ENCODE data around the gene ADGRG1. TPM values are rescaled to one million over a fixed set of nuclear protein-coding genes. Genes with fewer than 3 reads are reported as not detected.

The ADGRG1 gene
- polyA plus RNA-seq, 1 of the 3 experiments (the other 2 are of a cell fraction), result 7.4 TPM

- H3K36me3 ChIP-seq (replicated peaks in 1 of 2; ENCODE audit: control insufficient read depth in 1 of 2, insufficient read depth in 2 of 2, low read length in 1 of 2), result no peaks in the 10 kb centered on the region
- DNase-seq, result no peak
- H3K27me3 ChIP-seq (ENCODE audit: insufficient read depth), result no peaks in the 10 kb centered on the region; the same call in 1 of the 2 replicates
- no peak overlapping the region for H3K4me2 ChIP-seq
- TF ChIP-seq POLR2AphosphoS5 (IDR thresholded peaks at IDR 0.05; ENCODE audit: low read depth, low read length), result no peak
- TF ChIP-seq GABPA (IDR thresholded peaks at IDR 0.05; ENCODE audit: low read depth), result no peak
- no peak for TF ChIP-seq FOXJ3 (CRISPR knock-in tag; IDR thresholded peaks at IDR 0.05)
- no peak for TF ChIP-seq FOXM1 (IDR thresholded peaks at IDR 0.05; ENCODE audit: low read depth)
- no peak for TF ChIP-seq MAX (IDR thresholded peaks at IDR 0.05; ENCODE audit: low read depth)
- no peak for TF ChIP-seq NRF1 (IDR thresholded peaks at IDR 0.05; ENCODE audit: low read depth, low read length)
- no peak for TF ChIP-seq MXI1 (IDR thresholded peaks at IDR 0.05; ENCODE audit: low read depth, low read length)
- TF ChIP-seq NFIC (IDR thresholded peaks at IDR 0.05; ENCODE audit: borderline replicate concordance), result no peak
- no peaks in the 10 kb centered on the region for H4K20me1 ChIP-seq (ENCODE audit: insufficient read depth)
- 27% methylated on average over 3 of the region's 3 CpGs for WGBS (ENCODE audit: low lambda C conversion rate)
- no peak overlapping the region for H3K27ac ChIP-seq (ENCODE audit: low read depth in 2 of 2, low read length in 1 of 2)
- no peak overlapping the region for H3K9ac ChIP-seq
- no peak overlapping the region for H3K4me3 ChIP-seq (ENCODE audit: low read depth in 2 of 2, low read length in 1 of 2)
- peaks cover 2% of the 10 kb centered on the region in 2 experiments; a peak in 1 of 4 replicates for H3K4me1 ChIP-seq (ENCODE audit: control insufficient read depth in 1 of 2, insufficient read depth in 2 of 2, low read depth in 1 of 2, low read length in 1 of 2)
- no peaks in the 10 kb centered on the region for H3F3A ChIP-seq (replicated peaks; ENCODE audit: insufficient read depth)
- no peaks in the 10 kb centered on the region for H3K79me2 ChIP-seq (ENCODE audit: insufficient read depth)
- CTCF ChIA-PET, result interaction anchor here (0.6 to 5.5 kb wide), 6 partner anchors 9 to 174 kb away, joined by 3 to 42 read pairs (median 4); no protein-coding TSS in a partner anchor
- no peaks in the 10 kb centered on the region for H3K9me3 ChIP-seq
- POLR2A ChIA-PET, result no interaction called here
- no peak overlapping the region for H2AFZ ChIP-seq (ENCODE audit: low read depth)
- no peaks in the 10 kb centered on the region for H3K9me2 ChIP-seq
Observed at GRCh38 chr16:57585051-57585687, 43.3 kb upstream of the ADGRG1 start.

- no peak for DNase-seq
- H3K4me3 ChIP-seq (ENCODE audit: low read depth in 2 of 2, low read length in 1 of 2), result no peak overlapping the region
- H3K4me1 ChIP-seq (ENCODE audit: control insufficient read depth in 1 of 2, insufficient read depth in 2 of 2, low read depth in 1 of 2, low read length in 1 of 2), result peaks cover 0 to 13% of the 10 kb centered on the region in 2 experiments; a peak in 1 of 4 replicates
- no peaks in the 10 kb centered on the region for H3K79me2 ChIP-seq (ENCODE audit: insufficient read depth)
- no peak overlapping the region for H2AFZ ChIP-seq (ENCODE audit: low read depth)
- ChIA-PET CTCF (interaction anchor here (5.5 to 8.3 kb wide), 2 partner anchors 10 to 60 kb away, joined by 42 to 116 read pairs; no protein-coding TSS in a partner anchor), POLR2A (no interaction called here)
- H3K4me2 ChIP-seq, result no peak overlapping the region
- no peak overlapping the region for H3K9ac ChIP-seq
- WGBS (ENCODE audit: low lambda C conversion rate), result 81% methylated on average over 7 of the region's 7 CpGs
- H3K36me3 ChIP-seq (replicated peaks in 1 of 2; ENCODE audit: control insufficient read depth in 1 of 2, insufficient read depth in 2 of 2, low read length in 1 of 2), result no peaks in the 10 kb centered on the region
- no peaks in the 10 kb centered on the region for H3K9me2 ChIP-seq
- TF ChIP-seq MXI1 (IDR thresholded peaks at IDR 0.05; ENCODE audit: low read depth, low read length) (no peak), SIN3A (IDR thresholded peaks at IDR 0.05; ENCODE audit: borderline replicate concordance, low read depth, low read length) (no peak), NRF1 (IDR thresholded peaks at IDR 0.05; ENCODE audit: low read depth, low read length) (no peak), TEAD4 (IDR thresholded peaks at IDR 0.05; ENCODE audit: borderline replicate concordance, insufficient read depth) (no peak), TAF1 (IDR thresholded peaks at IDR 0.05; ENCODE audit: borderline replicate concordance, low read depth, low read length) (no peak), ZBTB33 (IDR thresholded peaks at IDR 0.05; ENCODE audit: borderline replicate concordance, low read depth) (no peak), REST (IDR thresholded peaks at IDR 0.05; ENCODE audit: low read depth, low read length) (no peak), FOXJ3 (CRISPR knock-in tag; IDR thresholded peaks at IDR 0.05) (no peak), CHD2 (IDR thresholded peaks at IDR 0.05; ENCODE audit: low read length, partially characterized antibody) (no peak), JUND (IDR thresholded peaks at IDR 0.05) (no peak)
- TF ChIP-seq, protein P1, sequence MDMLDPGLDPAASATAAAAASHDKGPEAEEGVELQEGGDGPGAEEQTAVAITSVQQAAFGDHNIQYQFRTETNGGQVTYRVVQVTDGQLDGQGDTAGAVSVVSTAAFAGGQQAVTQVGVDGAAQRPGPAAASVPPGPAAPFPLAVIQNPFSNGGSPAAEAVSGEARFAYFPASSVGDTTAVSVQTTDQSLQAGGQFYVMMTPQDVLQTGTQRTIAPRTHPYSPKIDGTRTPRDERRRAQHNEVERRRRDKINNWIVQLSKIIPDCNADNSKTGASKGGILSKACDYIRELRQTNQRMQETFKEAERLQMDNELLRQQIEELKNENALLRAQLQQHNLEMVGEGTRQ (IDR thresholded peaks at IDR 0.05; ENCODE audit: borderline replicate concordance, low read depth, low read length), result no peak
- TF ChIP-seq, protein P2, sequence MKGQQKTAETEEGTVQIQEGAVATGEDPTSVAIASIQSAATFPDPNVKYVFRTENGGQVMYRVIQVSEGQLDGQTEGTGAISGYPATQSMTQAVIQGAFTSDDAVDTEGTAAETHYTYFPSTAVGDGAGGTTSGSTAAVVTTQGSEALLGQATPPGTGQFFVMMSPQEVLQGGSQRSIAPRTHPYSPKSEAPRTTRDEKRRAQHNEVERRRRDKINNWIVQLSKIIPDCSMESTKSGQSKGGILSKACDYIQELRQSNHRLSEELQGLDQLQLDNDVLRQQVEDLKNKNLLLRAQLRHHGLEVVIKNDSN (IDR thresholded peaks at IDR 0.05; ENCODE audit: borderline replicate concordance, low read depth), result no peak
- no peaks in the 10 kb centered on the region for H4K20me1 ChIP-seq (ENCODE audit: insufficient read depth)
- no peaks in the 10 kb centered on the region; the same call in 1 of the 2 replicates for H3K27me3 ChIP-seq (ENCODE audit: insufficient read depth)
- H3K27ac ChIP-seq (ENCODE audit: low read depth in 2 of 2, low read length in 1 of 2), result no peak overlapping the region
- H3K9me3 ChIP-seq, result no peaks in the 10 kb centered on the region
- H3F3A ChIP-seq (replicated peaks; ENCODE audit: insufficient read depth), result no peaks in the 10 kb centered on the region
Observed at GRCh38 chr16:57588831-57589230, 39.6 kb upstream of the ADGRG1 start.
